T-cell (primary cell): ENCODE results near the gene MED19. TPM values are rescaled to one million over a fixed set of nuclear protein-coding genes. Genes with fewer than 3 reads are reported as not detected.

ENCODE experiments used
- ATAC-seq, 4 experiments: fragments of 200-7000 bp in 3 of 4; fragments of 150-1000 bp in 1 of 4; cut with Tn5 transposase; replicated peaks in 1 of 4; 1 replicate in 3 of 4; 2 replicates in 1 of 4; pipeline ENCODE4 v1.10.0; 2021; ENCODE audit warnings: moderate library complexity in 3 of 4, mild to moderate bottlenecking in 2 of 4, moderate number of reproducible peaks in 1 of 4
- CTCF ChIA-PET, 2 donors: fragments of 300-600 bp; sonication (Branson Sonifier 250); formaldehyde crosslinking; loops; one replicate each; lab custom pipeline; 2022; ENCODE audit warnings: antibody characterized with exemption in 2 of 2; lab: Charles Lee
- POLR2A ChIA-PET, 2 donors: fragments of 300-600 bp; sonication (Branson Sonifier 250); formaldehyde crosslinking; loops; one replicate each; lab custom pipeline; 2022; ENCODE audit warnings: antibody characterized with exemption in 2 of 2; lab: Charles Lee
- DNase-seq, 35 experiments: peaks; one replicate each; pipeline versions ENCODE4 v3.0.0 to v3.0.0-alpha.2; 2013 to 2023
- H3K27ac ChIP-seq: one replicate; pipeline ENCODE4 v1.5.1; 2013; ENCODE audit warnings: low read length
- H3K27me3 ChIP-seq, 2 experiments: replicated peaks in 1 of 2; 1 replicate in 1 of 2; 2 replicates in 1 of 2; pipeline versions ENCODE4 v1.6.1 to v1.7.0; 2013; ENCODE audit warnings: low read length in 1 of 2, mixed read lengths in 1 of 2; ENCODE audit not compliant: control insufficient read depth in 2 of 2, insufficient read depth in 2 of 2; ENCODE audit errors: extremely low read depth in 1 of 2
- H3K36me3 ChIP-seq, 2 donors: 1 replicate in 1 of 2; 2 replicates in 1 of 2; pipeline versions ENCODE4 v1.6.1 to v1.7.0; 2013; ENCODE audit warnings: low read length in 1 of 2; ENCODE audit not compliant: control insufficient read depth in 2 of 2, insufficient read depth in 1 of 2; ENCODE audit errors: extremely low read depth in 1 of 2
- H3K4me1 ChIP-seq, 2 experiments: 1 replicate in 1 of 2; 2 replicates in 1 of 2; pipeline versions ENCODE4 v1.6.1 to v1.7.0; 2013; ENCODE audit warnings: low read length in 2 of 2, mixed read lengths in 1 of 2; ENCODE audit not compliant: insufficient read depth in 2 of 2, control insufficient read depth in 1 of 2; ENCODE audit errors: extremely low read depth in 1 of 2
- H3K4me3 ChIP-seq, 2 donors: 1 replicate in 1 of 2; 2 replicates in 1 of 2; pipeline versions ENCODE4 v1.5.1 to v1.7.0; 2013; ENCODE audit warnings: mild to moderate bottlenecking in 2 of 2, low read length in 1 of 2, moderate library complexity in 1 of 2; ENCODE audit not compliant: control insufficient read depth in 1 of 2; ENCODE audit errors: extremely low read depth in 1 of 2
- H3K9me3 ChIP-seq: 2 replicates; pipeline ENCODE4 v1.7.0; 2013
- H3K27ac Mint-ChIP-seq, 2 donors: one replicate each; pipeline ENCODE4 v1.8.0; 2020 to 2021; ENCODE audit warnings: mild to moderate bottlenecking in 2 of 2, mixed read lengths in 2 of 2
- H3K27me3 Mint-ChIP-seq, 2 donors: one replicate each; pipeline ENCODE4 v1.8.0; 2021 to 2022; ENCODE audit warnings: mixed read lengths in 2 of 2
- H3K36me3 Mint-ChIP-seq: one replicate; pipeline ENCODE4 v1.8.0; 2021; ENCODE audit warnings: mixed read lengths
- H3K4me1 Mint-ChIP-seq, 3 donors: one replicate each; pipeline ENCODE4 v1.8.0; 2020 to 2022; ENCODE audit warnings: mixed read lengths in 3 of 3, mild to moderate bottlenecking in 1 of 3
- H3K4me3 Mint-ChIP-seq, 3 donors: one replicate each; pipeline ENCODE4 v1.8.0; 2020 to 2022; ENCODE audit warnings: mild to moderate bottlenecking in 3 of 3, mixed read lengths in 3 of 3, moderate library complexity in 3 of 3
- H3K9me3 Mint-ChIP-seq, 3 donors: one replicate each; pipeline ENCODE4 v1.8.0; 2020 to 2022; ENCODE audit warnings: mixed read lengths in 3 of 3
- WGBS: methylation state at CpG from one replicate; pipeline ENCODE4 v1.1.5; 2013; ENCODE audit warnings: missing lambda C conversion rate; ENCODE audit not compliant: insufficient coverage; 5-methylcytosine and 5-hydroxymethylcytosine counted together
- total RNA-seq, 35 experiments: library from RNA in 6 of 35; stranded (reverse) in 6 of 35; fragments of 120-200 nt in 1 of 35; gene quantifications; one replicate each; pipeline versions ENCODE4 v1.2.1 to v1.2.4 and lab custom pipeline; 2013 to 2026

Gene MED19
- total RNA-seq, 5 donors from 2014 or later (not counting 1 experiment from before 2014, with no cell fraction given), result 11.4 to 14.8 (median 12.7) TPM

GRCh38 chr11:57680552-57680874 lies 31.5 kb downstream of the MED19 start:
- peaks cover 48% of the 10 kb centered on the region for H3K36me3 Mint-ChIP-seq
- Histone ChIP-seq H3K4me1 (peaks cover 0 to 18% of the 10 kb centered on the region in 2 experiments), H3K27me3 (no peaks in the 10 kb centered on the region), H3K4me3 (no peak overlapping the region), H3K9me3 (no peaks in the 10 kb centered on the region), H3K36me3 (peaks cover 18 to 67% of the 10 kb centered on the region in 2 donors), H3K27ac (no peak overlapping the region)
- ATAC-seq (no peak), DNase-seq (no peak)
- POLR2A ChIA-PET, result interaction anchor here in 1 of 2 donors (0.6 kb wide), 1 partner anchor 142 kb away, joined by 3 read pairs; no protein-coding TSS in a partner anchor
- H3K4me1 Mint-ChIP-seq, result peaks cover 56 to 62% (median 57%) of the 10 kb centered on the region in 3 donors
- no peak overlapping the region for H3K4me3 Mint-ChIP-seq
- peak overlapping the region; percentile 55 to 61 for H3K27ac Mint-ChIP-seq
- no peaks in the 10 kb centered on the region for H3K27me3 Mint-ChIP-seq
- H3K9me3 Mint-ChIP-seq, result no peaks in the 10 kb centered on the region
- no CpG with 5 or more reads among the region's 2 CpGs for WGBS
- CTCF ChIA-PET, result no interaction called here

DNA sequence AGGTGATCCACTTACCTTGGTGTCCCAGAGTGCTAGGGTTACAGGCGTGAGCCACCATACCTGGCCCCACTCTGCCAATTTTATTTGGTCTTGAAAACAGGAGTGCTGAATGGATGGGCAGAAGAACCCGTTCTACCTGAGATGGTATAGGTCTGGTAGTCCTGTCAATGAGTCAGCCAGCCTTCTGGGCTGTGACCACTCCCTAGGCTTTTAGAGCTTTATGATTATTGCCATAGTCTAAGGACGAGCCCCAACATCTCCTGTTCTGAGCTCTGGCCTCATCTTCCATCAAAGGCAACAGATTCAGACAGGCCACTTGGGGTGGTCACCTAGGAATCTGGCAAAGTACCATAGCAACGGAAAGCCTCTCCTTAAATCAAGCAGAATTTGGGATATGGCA lies 32.6 kb downstream of the MED19 start:
- H3K9me3 ChIP-seq, result no peaks in the 10 kb centered on the region
- ChIA-PET CTCF (no interaction called here), POLR2A (no interaction called here)
- H3K4me3 ChIP-seq, result no peak overlapping the region
- Mint-ChIP-seq H3K27ac (no peak overlapping the region), H3K4me1 (peaks cover 67 to 73% (median 68%) of the 10 kb centered on the region in 3 donors), H3K9me3 (no peaks in the 10 kb centered on the region), H3K27me3 (no peaks in the 10 kb centered on the region), H3K36me3 (peaks cover 47% of the 10 kb centered on the region), H3K4me3 (no peak overlapping the region)
- H3K36me3 ChIP-seq, result peaks cover 12 to 66% of the 10 kb centered on the region in 2 donors
- H3K4me1 ChIP-seq, result peaks cover 7 to 18% of the 10 kb centered on the region in 2 experiments
- no peak overlapping the region for H3K27ac ChIP-seq
- DNase-seq (no peak), ATAC-seq (no peak)
- 100% methylated on average over 3 of the region's 4 CpGs for WGBS
- H3K27me3 ChIP-seq, result no peaks in the 10 kb centered on the region

- Histone ChIP-seq H3K4me1 (peaks cover 19 to 20% of the 10 kb centered on the region in 2 experiments), H3K4me3 (no peak overlapping the region), H3K27me3 (no peaks in the 10 kb centered on the region), H3K36me3 (peaks cover 8 to 67% of the 10 kb centered on the region in 2 donors), H3K9me3 (no peaks in the 10 kb centered on the region), H3K27ac (no peak overlapping the region)
- DNase-seq (no peak), ATAC-seq (no peak)
- H3K27me3 Mint-ChIP-seq, result no peaks in the 10 kb centered on the region
- peaks cover 37% of the 10 kb centered on the region for H3K36me3 Mint-ChIP-seq
- ChIA-PET POLR2A (interaction anchor here in 1 of 2 donors (0.6 kb wide), 1 partner anchor 1081 kb away, joined by 3 read pairs; no protein-coding TSS in a partner anchor), CTCF (interaction anchor here in 1 of 2 donors (0.6 kb wide), 1 partner anchor 124 kb away, joined by 6 read pairs; no protein-coding TSS in a partner anchor)
- H3K27ac Mint-ChIP-seq, result peak overlapping the region; percentile 65 to 76
- 70% methylated on average over 2 of the region's 3 CpGs for WGBS
- H3K9me3 Mint-ChIP-seq, result no peaks in the 10 kb centered on the region
- peak overlapping the region in 1 of 3 donors; percentile 10 for H3K4me3 Mint-ChIP-seq
- H3K4me1 Mint-ChIP-seq, result peaks cover 82 to 83% (median 82%) of the 10 kb centered on the region in 3 donors
Measured at GRCh38 chr11:57675176-57675941, 36.7 kb downstream of the MED19 start.

DNA sequence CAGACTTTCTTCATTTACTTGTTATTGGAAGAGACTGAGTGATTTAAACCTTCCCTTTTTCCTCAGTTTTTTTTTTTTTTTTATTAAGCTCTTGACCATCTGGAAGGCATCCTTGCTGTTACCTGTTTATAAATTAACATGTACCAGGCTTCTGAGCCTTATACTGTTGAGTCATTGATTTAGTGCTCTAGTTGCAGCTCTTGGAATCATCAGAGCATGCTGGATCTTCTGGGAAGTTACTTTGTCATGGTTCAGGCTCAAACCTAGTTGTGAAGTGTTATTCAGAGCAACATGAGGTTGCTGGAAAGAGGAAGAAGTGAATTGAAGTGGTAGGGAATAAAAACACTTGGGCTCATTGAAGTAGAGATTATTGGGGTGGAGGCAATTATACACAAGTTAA lies 37.8 kb downstream of the MED19 start:
- Histone ChIP-seq H3K9me3 (no peaks in the 10 kb centered on the region), H3K4me1 (peaks cover 19 to 30% of the 10 kb centered on the region in 2 experiments), H3K4me3 (no peak overlapping the region), H3K36me3 (peaks cover 8 to 61% of the 10 kb centered on the region in 2 donors), H3K27ac (no peak overlapping the region), H3K27me3 (no peaks in the 10 kb centered on the region)
- H3K27ac Mint-ChIP-seq, result peak overlapping the region; percentile 64 to 69
- DNase-seq (no peak), ATAC-seq (no peak)
- peaks cover 37% of the 10 kb centered on the region for H3K36me3 Mint-ChIP-seq
- ChIA-PET CTCF (interaction anchor here in 1 of 2 donors (0.7 kb wide), 1 partner anchor 36 kb away, joined by 6 read pairs; no protein-coding TSS in a partner anchor), POLR2A (interaction anchor here in 1 of 2 donors (0.6 kb wide), 1 partner anchor 24 kb away, joined by 6 read pairs; no protein-coding TSS in a partner anchor)
- H3K9me3 Mint-ChIP-seq, result no peaks in the 10 kb centered on the region
- peak overlapping the region in 1 of 3 donors; percentile 6 for H3K4me3 Mint-ChIP-seq
- peaks cover 82 to 86% (median 83%) of the 10 kb centered on the region in 3 donors for H3K4me1 Mint-ChIP-seq
- no peaks in the 10 kb centered on the region for H3K27me3 Mint-ChIP-seq

DNA sequence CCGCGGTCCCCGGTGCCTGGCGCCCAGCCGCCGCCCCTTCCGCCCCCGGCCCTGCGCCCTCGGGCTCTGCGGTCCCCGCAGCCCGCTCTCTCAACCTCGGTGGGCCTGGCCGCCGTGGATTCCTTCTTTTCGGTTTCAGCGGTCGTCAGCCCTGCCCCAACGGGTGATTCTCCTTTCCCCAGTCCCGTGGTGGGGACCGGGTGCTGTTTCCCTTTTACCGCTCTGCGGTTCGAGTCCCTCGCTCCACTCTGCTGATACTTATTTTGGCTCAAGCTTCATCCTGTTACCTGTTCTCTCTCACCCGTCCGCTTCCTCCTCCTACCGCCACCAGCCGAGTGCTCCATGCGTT lies 43.6 kb downstream of the MED19 start:
- Mint-ChIP-seq H3K27me3 (no peaks in the 10 kb centered on the region), H3K4me1 (peaks cover 55 to 64% (median 57%) of the 10 kb centered on the region in 3 donors), H3K4me3 (peak overlapping the region; percentile 93 to 98 (median 95)), H3K27ac (peak overlapping the region; percentile 99 to 100), H3K36me3 (peaks cover 14% of the 10 kb centered on the region), H3K9me3 (no peaks in the 10 kb centered on the region)
- under 1% methylated on average over 26 of the region's 31 CpGs for WGBS
- POLR2A ChIA-PET, result no interaction called here
- Histone ChIP-seq H3K27ac (peak overlapping the region; percentile 100), H3K4me1 (peaks cover 26 to 27% of the 10 kb centered on the region in 2 experiments), H3K9me3 (no peaks in the 10 kb centered on the region), H3K4me3 (peak overlapping the region; percentile 80 to 98), H3K27me3 (no peaks in the 10 kb centered on the region), H3K36me3 (peaks cover 2 to 23% of the 10 kb centered on the region in 2 donors)
- ATAC-seq (peak in 2 of 4 experiments; percentile 4), DNase-seq (peak in 23 of 35 experiments; percentile 4 to 58 (median 28))
- CTCF ChIA-PET, result interaction anchor here (0.6 to 2.1 kb wide), 3 partner anchors 44 to 100 kb away, joined by 3 to 5 read pairs (median 4); partner anchors contain the start of genes MED19 (in 1 of the 2) and SELENOH (in 1 of the 2)

DNA sequence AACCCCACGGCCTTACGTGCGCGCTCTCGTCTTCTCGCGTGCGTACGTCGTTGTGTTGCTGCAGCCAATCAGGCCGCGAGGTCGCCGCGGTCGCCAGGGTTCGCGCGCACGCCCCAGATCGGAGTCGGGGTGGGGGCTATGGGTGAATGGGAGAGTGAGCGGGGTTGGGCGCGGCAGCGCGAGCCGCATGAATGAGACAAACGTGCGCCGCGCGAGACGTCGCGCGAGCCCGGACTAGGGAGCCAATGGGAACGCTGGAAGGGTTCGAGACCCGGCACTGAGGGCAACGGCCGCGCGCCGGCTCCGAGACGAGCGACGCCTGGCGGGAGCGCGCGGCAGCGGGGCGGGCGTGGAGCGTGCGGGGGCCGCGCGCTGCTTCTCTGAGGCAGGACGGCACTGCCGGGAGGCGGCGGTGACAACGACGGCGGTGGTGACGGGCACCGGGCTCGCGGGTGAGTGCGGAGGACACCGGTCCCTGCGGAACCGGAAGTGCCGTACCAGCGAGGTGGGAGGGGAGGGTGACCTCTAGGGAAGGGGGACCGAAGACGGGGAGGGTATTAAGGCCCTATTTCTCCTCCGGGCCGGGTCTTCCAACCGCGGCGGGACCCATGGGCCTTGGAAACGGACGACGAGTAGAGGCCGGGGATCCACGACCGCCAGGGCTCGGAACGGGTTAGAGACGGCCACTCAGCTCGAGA lies 44.1 kb downstream of the MED19 start, which contains the start of gene ZDHHC5:
Gene ZDHHC5 (plus strand): TSS at position 379 of the 698 bp plus-strand sequence. CDS start 4,977 bp downstream, outside the sequence.
- Histone ChIP-seq H3K9me3 (no peaks in the 10 kb centered on the region), H3K4me3 (peak within 1 kb of the TSS; percentile 90 to 98), H3K27me3 (no peaks in the 10 kb centered on the region), H3K27ac (peak within 1 kb of the TSS; percentile 100), H3K36me3 (peaks cover 2 to 18% of the 10 kb centered on the region in 2 donors), H3K4me1 (peaks cover 23 to 24% of the 10 kb centered on the region in 2 experiments)
- under 1% methylated on average over 89 of the region's 96 CpGs for WGBS
- ATAC-seq (peak; percentile 84 to 90 (median 86)), DNase-seq (peak; percentile 98 to 100 (median 100))
- Mint-ChIP-seq H3K27ac (peak within 1 kb of the TSS; percentile 99 to 100), H3K9me3 (no peaks in the 10 kb centered on the region), H3K27me3 (no peaks in the 10 kb centered on the region), H3K4me3 (peak within 1 kb of the TSS; percentile 93 to 98 (median 95)), H3K36me3 (peaks cover 9% of the 10 kb centered on the region), H3K4me1 (peaks cover 50 to 59% (median 52%) of the 10 kb centered on the region in 3 donors)
- ChIA-PET POLR2A (interaction anchor here (0.7 kb wide), 2 partner anchors 51 to 888 kb away, joined by 6 to 12 read pairs; no protein-coding TSS in a partner anchor), CTCF (interaction anchor here (0.6 to 2.1 kb wide), 3 partner anchors 44 to 99 kb away, joined by 3 to 5 read pairs (median 4); partner anchors contain the start of genes MED19 (in 1 of the 2) and SELENOH (in 1 of the 2))
